ENCODE results near the gene MRPL40.

The MRPL40 gene

DNA sequence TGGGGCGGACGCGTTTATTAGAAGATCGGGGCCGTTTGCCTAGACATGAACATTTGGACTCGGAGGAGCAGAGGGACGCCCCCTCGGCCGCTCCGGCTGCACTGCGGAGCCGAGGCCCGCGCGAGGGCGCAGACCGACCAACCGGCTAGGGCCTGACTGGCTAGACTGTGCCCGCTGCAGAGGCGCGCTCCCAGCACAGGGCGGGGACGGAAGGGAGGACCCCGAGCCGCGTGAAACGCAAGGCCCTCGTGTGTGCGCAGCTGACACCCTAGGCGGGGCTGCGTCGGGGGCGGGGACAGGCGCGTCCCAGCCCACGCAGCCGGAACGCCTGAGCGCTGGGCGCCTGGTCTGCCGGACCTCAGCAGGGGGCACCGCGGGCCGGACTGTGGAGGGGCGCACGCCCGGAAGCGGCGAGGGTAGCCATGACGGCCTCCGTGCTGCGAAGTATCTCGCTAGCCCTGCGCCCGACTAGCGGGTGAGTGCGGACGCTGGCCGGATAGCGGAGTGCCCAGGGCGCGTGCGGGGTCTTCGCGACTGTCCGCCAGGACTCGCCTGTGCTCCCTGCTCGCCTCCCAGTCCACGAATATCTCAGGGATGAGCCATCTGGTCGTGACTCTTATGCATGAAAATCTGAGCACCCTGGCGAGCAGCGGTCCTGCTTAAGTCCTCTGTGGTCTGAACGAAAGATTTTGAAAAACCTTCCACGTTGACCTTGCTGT lies at the start of gene MRPL40:
Gene MRPL40, plus strand, starts transcription at position 413 of the 719 bp plus-strand sequence. Its CDS starts 10 bp downstream, at position 423.
- peaks cover 13% of the 10 kb centered on the region for H3K4me1 ChIP-seq
- H3K27me3 ChIP-seq (ENCODE audit: low read depth): no peaks in the 10 kb centered on the region
- H3K9me3 ChIP-seq: no peaks in the 10 kb centered on the region
- H3K36me3 ChIP-seq (replicated peaks): peaks cover 46% of the 10 kb centered on the region
- H3K4me3 ChIP-seq: peak within 1 kb of the TSS; percentile 89
- peak; percentile 88 to 96 for DNase-seq (ENCODE audit: low spot score in 2 of 2)
- in situ Hi-C loops (cut with MboI; ENCODE audit: low sequenced_read_pairs): loop anchor here (25.0 kb wide), 2 partner anchors 430 to 470 kb away; partner anchors contain the start of genes GNB1L and RTL10

- in situ Hi-C loops (cut with MboI; ENCODE audit: low sequenced_read_pairs): no loop called here
- H3K36me3 ChIP-seq (replicated peaks): peaks cover 71% of the 10 kb centered on the region
- DNase-seq (ENCODE audit: low spot score in 2 of 2): no peak
These were observed 49.1 kb upstream of the MRPL40 start for GRCh38 chr22:19383292-19383691.

DNA sequence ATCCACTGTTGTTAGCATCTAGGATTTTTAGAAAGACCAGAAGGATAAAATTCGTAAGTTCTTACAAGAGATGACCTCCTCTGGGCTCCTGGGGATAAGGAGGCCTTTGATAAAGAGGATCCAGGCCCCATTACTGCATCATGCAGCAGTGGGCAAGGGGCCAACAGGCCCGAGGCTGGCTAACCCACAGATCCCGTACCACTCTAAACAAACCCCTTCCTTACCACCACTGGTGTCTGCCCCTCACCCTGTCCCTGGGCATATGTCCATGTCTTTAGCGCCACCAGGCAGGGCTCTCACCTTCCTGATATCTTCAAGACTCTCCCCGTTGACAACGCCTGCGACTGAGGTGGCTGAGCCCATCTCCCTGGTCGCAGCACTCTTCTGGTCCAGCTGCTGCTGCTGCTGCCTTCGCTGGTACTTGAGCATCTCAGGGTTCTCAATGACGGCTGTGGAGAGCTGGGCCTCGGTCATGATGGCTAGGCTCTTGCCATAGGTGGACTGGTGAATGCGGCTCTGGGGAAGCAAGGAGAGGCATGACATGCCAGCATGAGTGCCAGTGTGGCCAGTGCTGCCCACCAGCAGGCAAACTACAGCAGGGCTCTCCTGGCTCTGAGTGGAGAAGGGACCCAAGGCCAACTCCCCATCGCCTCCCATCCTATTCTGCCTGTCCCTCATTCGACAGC lies 47.0 kb upstream of the MRPL40 start:
- H3K9me3 ChIP-seq: no peaks in the 10 kb centered on the region
- in situ Hi-C loops (cut with MboI; ENCODE audit: low sequenced_read_pairs): no loop called here

More at GRCh38 chr22:19383292-19383691, 49.1 kb upstream of the MRPL40 start:
- Histone ChIP-seq H3K4me1 (no peaks in the 10 kb centered on the region), H3K9me3 (no peaks in the 10 kb centered on the region), H3K4me3 (no peak overlapping the region), H3K27me3 (ENCODE audit: low read depth) (no peaks in the 10 kb centered on the region)

DNA sequence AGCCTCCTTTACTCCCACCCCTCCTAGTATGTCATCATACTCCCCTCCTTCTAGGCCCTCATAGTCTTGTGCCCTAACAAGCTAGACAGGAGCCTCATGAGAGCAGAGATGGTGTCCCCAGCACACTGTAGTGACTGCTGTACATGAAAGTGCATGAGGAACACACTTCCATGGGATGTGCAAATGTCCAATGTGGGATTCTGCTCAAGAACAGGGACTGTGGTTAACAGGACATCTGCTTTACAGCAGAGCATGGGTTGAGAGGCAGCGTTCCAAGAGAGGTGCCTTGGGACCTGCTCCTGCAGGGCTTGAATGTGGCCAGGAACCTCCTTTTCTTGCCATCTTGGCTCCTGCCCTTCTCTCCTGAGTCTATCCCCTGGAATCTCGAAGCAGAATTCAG lies 46.1 kb upstream of the MRPL40 start:
- Histone ChIP-seq H3K9me3 (no peaks in the 10 kb centered on the region), H3K36me3 (replicated peaks) (peaks cover 80% of the 10 kb centered on the region), H3K4me3 (no peak overlapping the region), H3K4me1 (no peaks in the 10 kb centered on the region), H3K27me3 (ENCODE audit: low read depth) (no peaks in the 10 kb centered on the region)
- in situ Hi-C loops (cut with MboI; ENCODE audit: low sequenced_read_pairs): no loop called here
- DNase-seq (ENCODE audit: low spot score in 2 of 2): no peak

More for the DNA sequence above, 47.0 kb upstream of the MRPL40 start:
- Histone ChIP-seq H3K36me3 (replicated peaks) (peaks cover 78% of the 10 kb centered on the region), H3K27me3 (ENCODE audit: low read depth) (no peaks in the 10 kb centered on the region), H3K4me3 (no peak overlapping the region), H3K4me1 (no peaks in the 10 kb centered on the region)
- DNase-seq (ENCODE audit: low spot score in 2 of 2): no peak

DNA sequence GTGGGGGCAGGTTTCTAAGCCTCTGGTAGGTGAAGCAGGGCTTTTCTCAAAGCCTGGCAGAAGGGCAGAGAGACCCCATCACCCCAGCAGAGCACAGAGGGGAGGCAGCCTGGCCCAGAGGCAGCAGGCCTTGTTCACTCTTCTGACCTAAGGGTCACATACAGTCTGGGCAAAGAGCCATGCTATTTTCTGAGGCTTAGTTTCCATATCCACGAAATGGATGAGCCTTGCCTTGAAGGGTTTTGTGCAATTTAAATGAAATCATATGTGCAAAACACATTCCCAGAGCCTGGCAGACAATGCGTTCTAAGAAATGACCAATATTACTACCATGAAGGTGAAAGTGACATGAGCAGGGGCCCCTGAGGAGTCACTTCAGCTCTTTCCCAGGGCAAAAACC lies 45.3 kb upstream of the MRPL40 start:
- no peaks in the 10 kb centered on the region for H3K4me1 ChIP-seq
- H3K36me3 ChIP-seq (replicated peaks): peaks cover 78% of the 10 kb centered on the region
- no peak for DNase-seq (ENCODE audit: low spot score in 2 of 2)
- H3K9me3 ChIP-seq: no peaks in the 10 kb centered on the region
- H3K4me3 ChIP-seq: no peak overlapping the region
- H3K27me3 ChIP-seq (ENCODE audit: low read depth): no peaks in the 10 kb centered on the region
- in situ Hi-C loops (cut with MboI; ENCODE audit: low sequenced_read_pairs): no loop called here

DNA sequence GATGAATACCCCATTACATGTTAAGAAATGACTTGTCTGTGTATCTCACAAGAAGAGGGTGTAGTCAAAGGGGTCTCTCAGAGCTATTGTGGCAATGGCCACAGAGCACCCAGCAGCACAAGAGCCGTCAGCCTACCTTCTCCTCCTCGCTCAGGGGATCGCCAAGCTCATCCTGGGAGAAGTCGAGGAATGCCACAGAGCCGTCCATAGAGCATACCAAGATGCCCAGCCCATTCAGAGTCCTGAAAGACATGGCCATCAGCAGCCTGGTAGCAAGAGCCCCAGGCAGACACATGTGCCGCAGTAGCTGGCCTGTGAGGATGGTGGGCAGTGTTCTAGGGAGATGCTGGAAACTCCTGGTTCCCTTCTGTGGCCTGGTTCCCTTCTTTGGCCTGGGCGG lies 44.8 kb upstream of the MRPL40 start:
- DNase-seq (ENCODE audit: low spot score in 2 of 2): no peak
- no peaks in the 10 kb centered on the region for H3K9me3 ChIP-seq
- H3K4me1 ChIP-seq: no peaks in the 10 kb centered on the region
- no peak overlapping the region for H3K4me3 ChIP-seq
- H3K36me3 ChIP-seq (replicated peaks): peaks cover 78% of the 10 kb centered on the region
- in situ Hi-C loops (cut with MboI; ENCODE audit: low sequenced_read_pairs): no loop called here
- H3K27me3 ChIP-seq (ENCODE audit: low read depth): no peaks in the 10 kb centered on the region

GRCh38 chr22:19393704-19394103 lies 38.6 kb upstream of the MRPL40 start:
- in situ Hi-C loops (cut with MboI; ENCODE audit: low sequenced_read_pairs): no loop called here
- Histone ChIP-seq H3K4me1 (no peaks in the 10 kb centered on the region), H3K27me3 (ENCODE audit: low read depth) (no peaks in the 10 kb centered on the region), H3K4me3 (no peak overlapping the region), H3K36me3 (replicated peaks) (peaks cover 84% of the 10 kb centered on the region), H3K9me3 (no peaks in the 10 kb centered on the region)
- DNase-seq (ENCODE audit: low spot score in 2 of 2): no peak

- H3K4me3 ChIP-seq: no peak overlapping the region
- in situ Hi-C loops (cut with MboI; ENCODE audit: low sequenced_read_pairs): no loop called here
- no peaks in the 10 kb centered on the region for H3K9me3 ChIP-seq
- H3K27me3 ChIP-seq (ENCODE audit: low read depth): no peaks in the 10 kb centered on the region
- peaks cover 79% of the 10 kb centered on the region for H3K36me3 ChIP-seq (replicated peaks)
- no peaks in the 10 kb centered on the region for H3K4me1 ChIP-seq
- DNase-seq (ENCODE audit: low spot score in 2 of 2): no peak
These were observed 37.9 kb upstream of the MRPL40 start for GRCh38 chr22:19394274-19395050.

DNA sequence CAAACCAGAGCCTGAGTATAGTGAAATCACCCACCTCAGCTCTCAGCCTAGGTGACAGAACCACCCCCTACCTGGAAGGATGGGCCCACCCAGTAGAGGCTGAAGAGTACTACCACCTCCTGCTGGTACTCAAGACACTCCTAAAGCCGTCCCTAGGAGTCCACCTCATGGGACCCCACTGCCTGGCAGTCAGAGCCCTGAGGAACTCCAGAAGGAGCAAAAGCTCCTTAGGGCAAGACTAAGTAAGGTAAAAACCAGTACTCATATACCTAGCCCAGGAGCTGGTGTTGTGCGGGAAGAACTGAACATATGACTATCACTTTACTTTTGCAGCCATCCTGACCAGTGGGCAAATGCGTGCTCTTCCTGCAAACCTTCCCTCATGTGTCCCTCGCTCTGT lies 37.1 kb upstream of the MRPL40 start:
- in situ Hi-C loops (cut with MboI; ENCODE audit: low sequenced_read_pairs): no loop called here
- Histone ChIP-seq H3K36me3 (replicated peaks) (peaks cover 86% of the 10 kb centered on the region), H3K27me3 (ENCODE audit: low read depth) (no peaks in the 10 kb centered on the region), H3K9me3 (no peaks in the 10 kb centered on the region), H3K4me1 (no peaks in the 10 kb centered on the region), H3K4me3 (no peak overlapping the region)
- no peak for DNase-seq (ENCODE audit: low spot score in 2 of 2)

DNA sequence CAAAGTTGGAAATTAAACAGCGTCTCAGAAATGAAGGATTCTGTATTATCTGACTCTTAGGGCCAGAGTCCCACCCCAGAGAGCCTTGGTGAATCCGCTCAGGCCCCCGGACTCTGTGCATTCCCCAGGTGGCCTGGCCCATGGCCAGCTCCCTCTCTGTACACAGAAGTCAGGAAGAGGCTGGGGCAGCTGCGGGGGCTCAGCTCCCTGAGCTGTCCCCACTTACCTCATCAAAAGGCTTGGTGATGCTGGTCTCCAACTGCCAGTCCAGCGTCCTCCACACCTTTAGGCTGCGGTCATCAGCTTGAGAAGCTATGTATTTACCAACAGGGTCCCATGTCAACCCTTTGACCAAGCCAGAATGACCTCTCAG lies 35.8 kb upstream of the MRPL40 start:
- H3K4me3 ChIP-seq: no peak overlapping the region
- no peak for DNase-seq (ENCODE audit: low spot score in 2 of 2)
- in situ Hi-C loops (cut with MboI; ENCODE audit: low sequenced_read_pairs): no loop called here
- peaks cover 81% of the 10 kb centered on the region for H3K36me3 ChIP-seq (replicated peaks)
- H3K27me3 ChIP-seq (ENCODE audit: low read depth): no peaks in the 10 kb centered on the region
- H3K4me1 ChIP-seq: no peaks in the 10 kb centered on the region
- H3K9me3 ChIP-seq: no peaks in the 10 kb centered on the region

DNA sequence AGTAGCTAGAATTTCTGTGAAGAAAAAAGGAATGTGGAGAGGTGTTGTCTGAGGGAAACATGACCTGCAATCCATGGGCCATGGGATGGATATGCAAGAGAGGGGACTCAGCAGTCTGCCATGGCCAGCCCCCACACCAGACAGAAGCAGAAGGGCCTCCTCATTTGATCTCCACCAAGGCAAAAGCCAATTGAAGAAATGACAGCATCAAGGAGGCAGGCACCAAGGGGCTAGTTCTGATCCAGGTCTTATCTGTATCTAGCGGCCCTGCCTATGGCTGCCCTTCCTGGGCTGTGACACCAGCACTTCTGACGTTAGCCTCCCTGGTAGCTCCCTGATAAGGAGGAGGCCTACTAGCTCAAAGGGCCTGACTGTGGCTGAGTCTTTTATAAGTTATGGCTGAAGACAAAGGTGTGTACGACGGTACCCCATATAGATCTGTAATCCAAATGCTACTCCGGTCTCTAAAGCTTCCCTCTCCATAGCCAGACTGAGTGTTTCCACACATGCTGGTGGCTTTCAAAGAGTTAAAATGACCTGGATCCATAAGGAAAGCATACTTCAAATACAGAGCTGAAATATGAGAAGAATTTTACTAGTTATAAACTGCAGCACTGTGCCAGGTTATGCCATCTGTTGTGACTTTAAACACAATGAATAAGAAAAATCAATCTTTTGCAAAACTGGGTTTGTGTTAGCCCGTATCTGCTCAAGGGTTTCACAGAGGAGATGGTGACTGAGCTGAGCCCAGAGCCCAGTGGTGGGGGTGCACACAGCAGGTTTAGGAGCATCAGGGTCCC lies 35.2 kb upstream of the MRPL40 start:
- peaks cover 76% of the 10 kb centered on the region for H3K36me3 ChIP-seq (replicated peaks)
- H3K4me1 ChIP-seq: no peaks in the 10 kb centered on the region
- no peak for DNase-seq (ENCODE audit: low spot score in 2 of 2)
- no peaks in the 10 kb centered on the region for H3K9me3 ChIP-seq
- in situ Hi-C loops (cut with MboI; ENCODE audit: low sequenced_read_pairs): no loop called here
- H3K4me3 ChIP-seq: no peak overlapping the region
- H3K27me3 ChIP-seq (ENCODE audit: low read depth): no peaks in the 10 kb centered on the region

GRCh38 chr22:19397734-19398104 lies 34.6 kb upstream of the MRPL40 start:
- Histone ChIP-seq H3K4me3 (no peak overlapping the region), H3K4me1 (no peaks in the 10 kb centered on the region), H3K9me3 (no peaks in the 10 kb centered on the region), H3K36me3 (replicated peaks) (peaks cover 70% of the 10 kb centered on the region), H3K27me3 (ENCODE audit: low read depth) (no peaks in the 10 kb centered on the region)
- DNase-seq (ENCODE audit: low spot score in 2 of 2): no peak
- in situ Hi-C loops (cut with MboI; ENCODE audit: low sequenced_read_pairs): no loop called here

- Histone ChIP-seq H3K9me3 (no peaks in the 10 kb centered on the region), H3K36me3 (replicated peaks) (peaks cover 65% of the 10 kb centered on the region), H3K27me3 (ENCODE audit: low read depth) (no peaks in the 10 kb centered on the region), H3K4me1 (no peaks in the 10 kb centered on the region), H3K4me3 (no peak overlapping the region)
- in situ Hi-C loops (cut with MboI; ENCODE audit: low sequenced_read_pairs): no loop called here
- DNase-seq (ENCODE audit: low spot score in 2 of 2): no peak
These were observed 34.1 kb upstream of the MRPL40 start for GRCh38 chr22:19398206-19398605.

Measured in HAP-1 (cell line).